CD4-positive, alpha-beta T cell treated with Interleukin-6 for 4 hours (primary cell): ENCODE measurements around the gene VRK1.

Source experiments
- DNase-seq: peaks from one replicate; pipeline ENCODE4 v3.0.0-alpha.2; 2020; ENCODE audit warnings: mixed read lengths

Gene VRK1

DNA sequence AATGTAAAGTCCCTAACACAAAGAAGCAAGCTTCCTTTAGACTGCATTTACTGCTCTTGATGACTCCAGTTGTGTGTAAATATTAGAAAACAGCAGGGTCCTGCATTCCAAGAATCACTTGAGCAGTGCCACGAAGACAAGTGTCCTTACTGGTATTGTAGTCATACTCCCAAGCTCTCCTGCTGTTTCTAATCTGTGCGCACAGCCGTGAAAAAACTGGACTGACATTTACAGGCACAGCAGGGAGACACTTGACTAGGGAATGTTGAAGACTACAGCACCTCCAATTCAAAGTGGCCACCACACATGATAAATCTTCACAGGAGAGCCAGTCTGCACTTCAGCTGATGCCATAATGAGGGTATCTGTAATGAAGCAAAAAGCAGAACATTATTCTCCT is 91.4 kb downstream of the VRK1 start:
- no peak for DNase-seq

DNA sequence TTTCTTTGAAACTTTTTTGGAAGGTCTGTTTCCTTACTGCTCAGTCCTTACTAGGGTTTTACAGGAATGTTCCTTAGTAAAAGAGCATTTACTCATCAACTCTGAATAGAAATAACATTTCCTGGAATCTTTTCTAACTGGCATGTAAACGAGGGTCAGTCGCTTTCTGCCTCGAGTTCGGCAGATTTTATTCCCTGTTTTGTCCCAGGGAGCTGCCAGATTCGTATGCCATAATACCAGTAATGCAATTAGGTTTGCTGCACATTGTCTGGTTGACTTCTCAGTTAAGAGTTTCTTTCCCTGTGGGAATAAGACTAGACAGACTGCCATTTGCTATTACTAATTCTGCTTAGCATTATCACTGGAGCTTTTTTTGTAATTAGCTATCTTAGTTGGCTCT is 91.9 kb downstream of the VRK1 start:
- no peak for DNase-seq

DNA sequence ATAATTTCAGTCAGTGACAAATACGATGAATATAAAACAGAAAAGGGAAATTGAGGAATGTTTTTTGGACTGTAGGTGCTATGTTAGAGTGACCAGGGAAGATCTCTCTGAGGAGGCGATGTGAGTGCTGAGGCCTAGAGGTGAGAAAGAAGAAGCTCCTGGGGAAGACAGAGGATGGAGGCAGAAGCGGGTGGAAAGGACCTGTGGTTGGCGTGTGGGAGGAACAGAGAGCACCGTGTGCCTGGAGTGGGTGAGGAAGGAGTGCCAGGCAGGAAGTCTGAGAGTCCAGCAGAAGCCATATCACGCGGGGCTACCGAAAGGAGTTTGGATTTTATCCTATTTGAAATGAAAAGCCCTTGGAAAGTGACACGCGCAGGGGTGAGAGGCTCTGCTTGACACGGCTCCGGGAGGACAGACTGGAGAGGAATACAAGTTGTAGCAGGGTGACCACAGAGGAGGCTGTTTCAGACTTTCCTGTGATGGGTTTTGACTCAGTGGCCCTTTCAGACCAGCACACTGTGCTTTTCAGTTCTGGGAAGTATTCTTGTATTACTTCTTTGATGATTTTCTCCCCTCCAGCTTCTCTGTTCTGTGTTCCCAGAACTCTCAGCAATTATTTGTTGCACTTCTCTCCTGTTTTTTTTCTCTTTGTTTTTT is 96.9 kb downstream of the VRK1 start:
- DNase-seq, result no peak

DNA sequence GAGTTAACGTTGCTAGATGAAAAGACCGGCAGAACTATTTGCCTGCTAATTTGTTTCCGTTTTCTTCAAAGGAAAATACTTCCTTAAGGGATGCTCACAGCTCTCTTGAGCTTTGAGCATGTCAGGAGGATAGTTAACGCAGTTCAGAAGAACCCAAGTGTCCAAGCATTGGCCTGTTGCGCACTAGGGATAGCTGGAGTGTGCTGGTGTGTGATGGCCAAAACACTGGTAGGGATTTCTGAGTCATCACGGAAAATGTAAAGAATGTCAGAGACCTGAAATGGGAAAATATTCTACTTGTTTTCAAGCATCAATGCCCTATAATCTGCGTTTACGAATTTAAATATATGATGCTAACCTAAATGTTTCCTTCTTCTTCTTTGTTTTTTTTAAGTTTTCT is 97.8 kb downstream of the VRK1 start:
- no peak for DNase-seq

DNA sequence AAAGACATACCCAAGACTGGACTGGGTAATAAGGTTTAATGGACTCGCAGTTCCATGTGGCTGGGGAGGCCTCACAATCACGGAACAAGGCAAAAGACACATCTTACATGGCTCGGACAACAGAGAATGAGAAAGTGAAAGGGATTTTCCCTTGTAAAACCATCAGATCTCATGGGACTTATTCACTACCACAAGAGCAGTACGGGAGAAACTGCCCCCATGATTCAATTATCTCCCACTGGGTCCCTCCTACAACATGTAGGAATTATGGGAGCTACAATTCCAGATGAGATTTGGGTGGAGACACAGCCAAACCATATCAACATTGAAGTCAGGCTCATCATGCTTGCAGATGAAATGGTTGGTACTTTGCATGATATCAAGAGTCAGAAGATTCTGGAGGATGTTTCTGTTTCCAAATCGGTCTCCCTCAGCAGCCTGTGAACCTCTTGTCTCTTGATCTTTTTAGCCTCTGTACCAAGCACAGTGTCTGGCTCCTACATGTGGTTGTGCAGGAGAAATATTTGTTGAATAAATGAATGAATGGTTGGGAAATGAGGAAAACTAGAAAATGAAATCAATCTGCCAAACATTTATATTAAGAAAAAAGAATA is 98.6 kb downstream of the VRK1 start:
- no peak for DNase-seq

DNA sequence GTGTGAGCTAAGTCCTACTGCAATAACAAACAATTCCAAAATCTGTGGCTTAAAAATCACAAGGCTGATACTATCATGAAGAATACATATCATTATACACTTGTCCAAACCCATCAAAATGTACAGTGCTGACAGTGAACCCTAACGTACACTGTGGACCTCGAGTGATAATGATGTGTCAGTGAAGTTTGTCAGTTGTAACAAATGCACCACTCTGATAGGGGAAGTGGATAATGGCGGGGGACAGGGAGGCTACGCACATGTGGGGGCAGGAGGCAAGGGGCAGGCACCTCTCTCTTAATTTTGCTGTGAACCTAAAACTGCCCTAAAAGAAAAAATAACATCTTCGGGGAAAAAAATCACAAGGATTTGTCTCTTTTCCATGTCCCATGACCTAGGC is 100.0 kb downstream of the VRK1 start:
- DNase-seq, result no peak

DNA sequence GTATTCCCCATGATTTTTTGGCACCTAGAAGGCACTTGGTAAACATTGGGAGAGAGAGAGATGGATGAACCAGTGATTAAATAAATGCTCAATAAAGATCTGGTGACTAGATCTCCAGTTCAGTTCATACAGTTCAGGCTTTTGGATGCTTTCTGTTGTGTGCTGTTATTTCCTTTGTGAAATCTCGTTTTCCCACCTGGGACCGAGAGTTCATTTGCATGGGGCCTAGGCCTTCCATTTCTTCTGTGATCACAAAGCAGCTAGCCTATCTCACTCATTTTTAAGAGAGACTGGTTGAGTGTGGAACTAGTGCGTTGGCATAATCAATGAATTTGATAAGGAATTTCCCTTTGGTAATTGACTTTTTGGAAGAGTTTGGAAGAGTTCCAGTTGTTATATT is 104.0 kb downstream of the VRK1 start:
- DNase-seq, result no peak

DNA sequence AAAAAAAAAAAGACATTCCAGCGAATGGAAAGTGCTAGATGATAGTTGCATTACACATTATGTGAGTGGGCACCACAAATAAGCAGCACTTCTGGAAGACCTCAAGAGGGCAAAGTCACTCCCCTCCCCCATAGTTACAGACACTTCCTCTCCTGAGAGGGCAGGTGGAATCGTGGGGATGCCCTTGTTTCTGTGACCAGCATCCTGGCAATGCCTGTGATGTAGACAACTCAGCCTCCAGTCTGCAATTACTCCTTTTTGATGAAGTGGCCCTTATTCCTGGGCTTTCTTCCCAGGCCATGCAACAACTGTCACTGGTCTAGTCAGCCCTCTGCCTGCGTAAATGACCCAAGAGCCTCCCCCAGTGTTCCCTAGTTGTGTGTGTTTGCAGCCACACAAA is 104.8 kb downstream of the VRK1 start:
- DNase-seq, result no peak

DNA sequence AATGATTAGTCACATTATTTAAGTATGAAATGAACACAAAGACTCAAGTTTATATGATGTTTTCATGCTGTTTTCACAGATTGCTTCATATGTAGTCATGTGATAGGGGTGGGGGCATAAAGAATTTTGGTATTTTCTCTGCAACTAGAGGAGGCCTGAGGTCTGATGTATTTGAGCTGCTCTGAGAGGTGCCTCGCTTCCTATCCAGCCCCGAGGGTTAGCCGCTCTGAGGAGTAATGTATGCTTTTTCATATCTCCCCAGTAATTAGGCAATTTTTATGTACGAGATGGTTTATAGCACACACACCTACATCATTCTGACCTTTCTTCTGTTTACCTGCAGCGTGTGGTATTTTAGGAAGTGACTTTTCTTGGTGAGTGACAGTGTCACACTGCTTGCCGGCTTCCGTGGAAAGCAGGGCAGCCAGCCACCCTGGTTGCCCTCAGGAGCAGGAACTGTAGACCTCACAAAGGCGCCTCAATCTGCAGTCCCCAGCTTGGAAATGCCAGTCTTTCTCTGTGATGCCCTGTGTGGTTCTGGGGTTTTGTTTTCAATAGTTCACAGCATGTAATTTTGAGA is 106.4 kb downstream of the VRK1 start:
- no peak for DNase-seq

DNA sequence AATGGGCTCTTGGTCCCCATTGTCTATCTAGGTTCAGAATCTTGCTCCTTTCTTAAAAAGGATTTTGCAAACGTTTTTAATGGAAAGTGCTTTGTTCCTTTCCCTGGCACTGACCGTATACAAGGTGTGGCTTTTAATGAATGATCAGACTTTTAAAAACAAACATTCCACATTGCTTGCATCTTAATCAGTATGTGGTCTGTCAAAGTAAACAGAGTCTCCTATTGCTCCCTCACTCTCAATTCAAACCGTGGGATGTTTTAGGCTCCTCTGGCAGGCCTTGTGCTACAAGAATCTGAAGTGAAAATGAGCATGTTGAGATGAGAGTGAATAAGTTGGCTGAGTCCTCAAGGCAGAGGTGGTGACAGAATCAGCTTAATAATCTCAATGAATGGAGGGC is 107.0 kb downstream of the VRK1 start:
- DNase-seq, result no peak

DNA sequence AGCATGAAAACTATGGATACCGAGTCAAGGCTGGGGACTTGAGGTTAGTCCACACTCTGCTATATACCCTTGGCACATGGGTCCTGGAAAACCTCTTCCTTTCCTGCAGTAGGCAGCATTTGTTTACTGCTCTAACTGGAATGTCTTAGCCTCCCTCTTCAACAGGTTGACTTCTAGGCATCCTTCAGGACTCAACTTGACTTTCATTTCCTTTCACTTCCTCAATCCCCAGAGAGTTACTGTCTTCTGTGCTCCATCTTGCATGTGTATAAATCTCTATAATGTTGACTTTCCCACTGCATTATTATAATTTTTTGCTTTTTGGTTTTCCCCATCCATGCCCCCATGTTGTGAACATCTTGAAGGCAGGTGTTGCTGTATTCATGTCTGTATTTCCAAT is 107.9 kb downstream of the VRK1 start:
- no peak for DNase-seq

DNA sequence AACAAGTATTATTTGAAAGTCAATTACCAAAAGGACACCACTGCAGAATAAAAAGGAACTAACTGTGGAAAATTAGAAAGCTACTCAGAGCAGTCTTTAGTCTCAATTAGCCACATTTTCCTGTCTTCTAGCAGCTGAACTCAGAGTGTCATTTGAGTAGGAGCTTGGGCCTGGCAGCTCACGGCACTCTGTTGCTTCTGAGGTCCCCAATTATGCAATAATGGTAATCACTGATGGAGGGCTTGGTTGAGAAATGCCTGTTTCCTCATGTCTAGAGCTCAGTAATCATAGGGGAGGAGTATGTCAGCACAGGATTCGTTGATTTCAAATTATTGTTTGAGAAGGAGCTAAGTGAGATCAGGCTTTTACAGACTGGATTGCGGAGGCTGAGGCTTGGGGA is 108.6 kb downstream of the VRK1 start:
- DNase-seq, result no peak

DNA sequence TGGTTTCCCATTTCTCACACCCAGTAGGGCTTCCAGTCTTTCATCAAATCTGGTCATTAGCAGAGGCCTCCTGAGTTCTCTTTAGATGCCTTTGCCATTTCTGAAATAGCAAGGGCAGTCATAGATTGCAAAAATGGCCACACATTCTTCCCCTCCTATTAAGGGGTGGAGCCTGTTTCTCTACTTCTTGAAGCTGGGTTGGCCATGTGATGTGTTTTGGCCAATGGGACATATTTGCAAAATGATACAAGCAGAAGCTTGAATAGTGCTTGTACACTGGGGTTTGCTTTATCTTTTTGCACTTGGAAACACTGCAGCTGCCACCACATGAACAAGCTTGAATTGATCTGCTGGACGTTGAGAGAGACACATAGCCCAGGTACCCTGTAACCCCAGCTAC is 109.3 kb downstream of the VRK1 start:
- no peak for DNase-seq

DNA sequence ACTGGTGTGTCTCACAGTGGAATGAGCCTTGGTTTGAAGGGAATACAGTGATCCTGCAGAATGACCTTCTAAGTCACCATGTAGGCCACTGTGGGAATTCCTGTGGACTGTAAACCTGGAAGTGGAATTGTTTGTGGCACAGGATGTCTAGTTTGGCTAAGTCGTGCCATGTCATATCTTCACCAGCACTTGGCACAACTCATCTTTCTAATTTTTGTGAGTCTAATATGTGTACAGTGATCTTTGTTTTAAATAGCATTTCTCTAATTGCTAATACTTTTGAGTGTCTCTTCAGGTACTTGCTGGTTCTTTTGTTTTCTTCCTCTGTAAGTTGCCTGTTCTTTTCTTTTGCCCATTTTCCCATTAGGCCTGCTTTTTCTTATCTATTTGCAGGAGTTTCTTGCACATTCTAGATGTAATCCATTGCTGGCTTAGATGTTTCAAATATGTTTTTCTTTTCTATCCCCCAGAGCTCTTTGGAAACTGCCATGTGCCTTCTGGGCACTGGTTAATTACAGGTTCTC is 112.7 kb downstream of the VRK1 start:
- no peak for DNase-seq

DNA sequence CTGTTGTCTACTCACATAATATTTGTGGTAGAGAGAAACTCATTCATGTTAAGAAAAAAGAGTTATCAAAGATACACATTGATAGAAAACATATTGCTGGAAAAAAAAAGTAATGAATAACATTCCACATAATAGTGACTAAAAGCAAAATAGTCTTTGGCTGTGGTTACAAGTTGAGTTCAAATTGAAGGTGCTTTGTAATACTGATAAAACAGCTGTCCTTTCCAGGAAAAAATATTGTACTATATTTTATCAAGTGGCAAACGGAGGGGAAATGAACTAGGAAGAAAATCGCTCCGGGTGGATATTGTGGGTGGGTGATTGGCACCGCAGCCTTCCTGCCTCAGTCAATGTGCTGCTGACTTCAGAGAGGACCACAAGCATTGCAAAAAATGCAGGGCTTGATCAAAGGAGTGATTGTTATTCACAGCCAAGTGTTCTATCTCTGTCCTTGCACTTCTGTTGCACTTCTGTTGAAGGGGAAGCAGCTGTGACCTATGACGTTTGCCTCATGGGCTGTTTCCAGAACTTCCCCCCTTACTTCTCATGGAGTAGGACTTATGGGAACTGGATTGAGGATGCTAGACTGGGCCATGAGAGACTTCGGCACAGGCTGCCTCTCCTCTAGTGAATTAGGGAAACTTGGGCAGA is 114.4 kb downstream of the VRK1 start:
- DNase-seq, result no peak

DNA sequence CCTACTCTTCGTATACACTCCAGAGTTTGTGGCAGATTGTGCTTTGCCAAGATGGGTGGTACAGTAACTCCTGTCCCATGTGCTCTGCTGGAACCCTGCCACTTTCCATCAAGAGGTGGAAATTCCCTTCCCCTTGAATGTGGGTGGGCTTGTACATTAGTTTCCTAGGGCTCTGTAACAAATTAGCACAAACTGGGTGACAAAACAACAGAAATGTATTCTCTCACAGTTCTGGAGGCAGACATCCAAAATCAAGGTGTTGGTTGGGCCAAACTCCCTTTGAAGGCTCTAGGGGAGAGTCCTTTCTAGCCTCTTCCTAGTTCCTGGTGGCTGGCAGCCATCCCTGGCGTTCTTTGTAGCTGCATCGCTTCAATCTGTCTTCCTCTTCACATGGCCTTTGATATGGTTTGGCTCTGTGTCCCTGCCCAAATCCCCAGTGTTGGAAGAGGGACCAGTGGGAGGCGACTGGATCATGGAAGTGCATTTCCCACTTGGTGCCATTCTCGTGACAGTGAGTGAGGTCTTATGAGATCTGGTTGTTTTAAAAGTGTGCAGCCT is 117.5 kb downstream of the VRK1 start:
- no peak for DNase-seq

DNA sequence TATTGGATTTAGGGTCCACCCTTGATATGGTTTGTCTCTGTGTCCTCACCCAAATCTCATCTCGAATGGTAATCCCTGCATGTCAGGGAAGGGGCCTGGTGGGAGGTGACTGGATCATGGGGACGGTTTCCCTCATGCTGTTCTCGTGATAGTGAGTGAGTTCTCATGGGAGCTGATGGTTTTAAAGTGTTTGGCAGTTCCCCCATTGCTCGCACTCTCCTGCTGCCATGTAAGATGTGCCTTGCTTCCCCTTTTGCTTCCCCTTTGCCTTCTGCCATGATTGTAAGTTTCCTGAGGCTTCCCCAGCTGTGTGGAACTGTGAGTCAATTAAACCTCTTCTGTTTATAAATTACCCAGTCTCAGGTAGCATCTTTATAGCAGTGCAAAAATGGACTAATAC is 118.3 kb downstream of the VRK1 start:
- DNase-seq, result no peak

DNA sequence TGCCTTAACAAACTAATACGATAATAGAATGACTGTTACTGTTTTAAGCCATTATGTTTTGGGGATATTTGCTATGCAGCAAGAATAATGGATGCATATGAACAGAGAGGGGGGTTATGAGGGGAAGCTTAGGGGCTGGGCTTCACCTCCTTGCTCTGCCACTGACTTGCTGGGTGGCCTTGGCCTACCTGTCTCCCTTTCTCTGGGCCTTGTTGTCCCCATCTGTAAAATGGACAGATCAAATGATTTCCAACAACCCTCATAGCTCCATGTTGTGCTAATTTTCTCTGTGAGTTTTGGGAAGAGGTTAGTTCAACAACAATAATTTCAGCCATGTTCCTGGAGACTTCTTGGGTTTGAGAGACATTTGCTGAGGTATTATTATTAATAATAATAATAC is 119.6 kb downstream of the VRK1 start:
- no peak for DNase-seq

DNA sequence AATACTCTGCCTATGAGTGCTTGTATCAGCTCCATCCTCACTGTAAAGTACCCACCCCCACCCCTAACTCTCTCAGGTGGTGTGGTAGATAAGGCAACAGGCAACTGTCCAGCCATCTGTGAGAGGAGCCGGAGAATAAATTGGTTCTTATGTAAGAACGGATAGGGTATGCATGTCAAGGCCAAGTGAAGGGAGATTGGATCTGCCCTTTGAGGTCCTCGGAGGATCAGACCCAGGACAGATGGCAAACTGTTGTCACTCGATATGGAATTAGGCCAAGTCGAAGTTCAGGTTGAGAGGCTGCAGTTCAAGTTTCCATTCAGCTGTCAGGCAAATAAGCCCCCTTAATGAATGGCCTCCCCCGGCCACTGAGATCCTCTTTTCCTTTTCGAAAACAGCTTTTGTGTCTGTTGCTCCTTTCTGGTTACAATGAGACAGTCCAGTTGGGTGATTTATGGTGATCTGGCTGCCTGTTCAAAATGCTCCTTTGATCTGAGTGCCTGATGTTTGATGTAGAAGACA is 120.3 kb downstream of the VRK1 start:
- no peak for DNase-seq

DNA sequence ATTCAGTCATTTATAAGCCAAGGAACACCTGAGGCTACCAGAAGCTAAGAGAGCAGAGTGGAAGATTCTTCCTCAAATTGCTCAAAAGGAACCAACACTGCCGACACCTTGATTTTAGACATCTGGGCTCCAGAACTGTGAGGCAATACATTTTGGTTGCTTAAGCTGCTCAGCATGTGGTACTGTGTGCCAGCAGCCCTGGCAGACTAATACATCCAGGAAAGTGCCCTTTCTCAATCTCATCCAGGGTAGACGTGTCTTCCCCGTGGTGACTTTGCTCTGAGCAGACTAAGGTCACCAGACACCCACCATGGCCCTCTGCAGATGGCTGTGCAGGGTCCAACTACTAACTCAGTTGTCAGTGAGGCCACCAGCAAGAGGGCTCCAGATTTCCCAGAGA is 122.8 kb downstream of the VRK1 start:
- no peak for DNase-seq

DNA sequence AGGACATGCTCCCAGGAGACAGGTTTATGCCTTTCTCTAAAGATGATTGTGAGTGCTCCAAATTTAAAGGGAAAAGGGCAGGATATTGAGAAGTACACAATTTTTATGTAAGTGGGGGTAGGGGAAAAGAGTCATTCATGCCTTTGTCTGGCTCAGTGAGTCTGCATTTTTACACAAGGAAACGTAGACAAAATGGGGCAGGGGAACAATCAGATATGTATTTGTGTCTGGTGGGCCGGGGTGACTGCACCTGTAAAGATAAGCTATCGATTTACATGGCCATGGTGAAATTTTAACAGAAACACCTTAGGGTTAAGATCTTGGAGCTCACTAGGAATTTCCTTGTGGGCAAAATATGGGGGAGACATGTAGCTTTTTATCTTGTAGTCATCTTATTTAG is 123.6 kb downstream of the VRK1 start:
- DNase-seq, result no peak

DNA sequence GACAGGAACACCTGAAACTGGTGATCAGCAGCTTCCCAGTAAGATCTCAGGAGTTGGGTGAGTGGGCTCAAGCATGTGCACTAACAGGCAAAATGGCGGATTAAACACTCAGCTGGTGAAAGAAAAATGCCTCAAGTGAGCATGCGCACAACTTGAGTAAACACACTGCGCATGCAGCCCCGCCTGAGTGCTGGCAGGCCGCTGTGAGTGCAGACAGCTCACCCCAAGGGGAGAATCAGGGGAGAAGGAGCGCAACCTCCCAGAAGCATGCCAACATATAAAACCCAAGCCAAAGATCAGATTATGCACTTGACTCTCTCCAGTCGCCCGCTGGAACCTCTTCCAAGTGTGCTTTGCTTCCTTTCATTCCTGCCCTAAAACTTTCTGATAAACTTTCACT is 125.8 kb downstream of the VRK1 start:
- no peak for DNase-seq

DNA sequence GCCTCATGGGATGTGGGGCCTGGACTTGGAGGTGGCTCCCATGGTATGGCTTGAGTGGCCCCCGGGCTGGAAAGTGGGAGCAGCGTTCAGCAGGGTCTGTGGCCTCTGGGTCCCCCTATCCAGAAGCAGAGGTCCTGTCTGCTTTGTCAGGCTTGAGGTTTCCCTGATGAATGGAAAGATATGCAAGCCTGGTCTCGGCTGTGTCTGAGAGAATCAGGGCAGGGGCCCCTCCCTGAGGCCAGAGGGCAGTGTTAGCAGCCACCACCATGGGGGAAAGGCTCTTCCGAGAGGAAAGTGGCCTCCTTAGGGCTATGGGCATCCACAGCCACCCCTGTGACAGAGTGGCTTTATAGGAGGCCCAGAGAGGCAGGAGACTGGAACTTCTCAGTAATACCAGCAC is 128.2 kb downstream of the VRK1 start:
- DNase-seq, result no peak

DNA sequence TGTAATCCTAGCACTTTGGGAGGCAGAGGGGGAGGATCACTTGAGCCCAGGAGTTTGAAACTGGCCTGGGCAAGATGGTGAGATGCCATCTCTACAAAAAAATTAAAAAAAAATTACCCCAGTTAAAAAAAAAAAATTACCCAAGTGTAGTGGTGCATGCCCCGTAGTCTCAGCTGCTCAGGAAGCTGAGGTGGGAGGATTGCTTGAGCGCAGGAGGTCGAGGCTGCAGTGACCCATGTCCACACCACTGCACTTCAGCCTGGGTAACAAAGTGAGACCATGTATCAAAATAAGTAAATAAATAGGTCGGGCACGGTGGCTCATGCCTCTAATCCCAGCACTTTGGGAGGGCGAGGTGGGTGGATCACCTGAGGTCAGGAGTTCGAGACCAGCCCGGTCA is 128.8 kb downstream of the VRK1 start:
- DNase-seq, result no peak
